Smooth muscle cell (in vitro differentiated cells): ENCODE results near the gene ASB4. TPM values are rescaled to one million over a fixed set of nuclear protein-coding genes. Genes with fewer than 3 reads are reported as not detected.
"Not testable (repeated sequence)": the region's sequence is repeated elsewhere in the genome, so short reads cannot be mapped to it uniquely, and the experiment has no call there.

Source experiments
- DNase-seq: peaks from one replicate; lab custom pipeline; 2025; ENCODE audit not compliant: unreplicated experiment; lab: John Stamatoyannopoulos, UW
- H2AFZ ChIP-seq: fragments of 200-600 bp; sonication (generic); 2 replicates; pipeline ENCODE4 v1.6.0; 2016; ENCODE audit warnings: antibody characterized with exemption, low read depth, mild to moderate bottlenecking
- H3F3A ChIP-seq: fragments of 200-600 bp; sonication (generic); 2 replicates; pipeline ENCODE4 v1.6.0; 2017; ENCODE audit warnings: antibody characterized with exemption, low read depth
- H3K27ac ChIP-seq: fragments of 200-600 bp; sonication (generic); 2 replicates; pipeline ENCODE4 v1.5.1; 2016; ENCODE audit warnings: low read depth, mild to moderate bottlenecking
- H3K27me3 ChIP-seq: fragments of 200-600 bp; sonication (generic); 2 replicates; pipeline ENCODE4 v1.6.1; 2016; ENCODE audit warnings: low read depth, mild to moderate bottlenecking
- H3K36me3 ChIP-seq: fragments of 200-600 bp; sonication (generic); 2 replicates; pipeline ENCODE4 v1.5.1; 2016; ENCODE audit warnings: low read depth
- H3K4me1 ChIP-seq: fragments of 200-600 bp; sonication (generic); 2 replicates; pipeline ENCODE4 v1.5.1; 2016; ENCODE audit warnings: low read depth
- H3K4me2 ChIP-seq: fragments of 200-600 bp; sonication (generic); 2 replicates; pipeline ENCODE4 v1.6.0; 2016; ENCODE audit warnings: mild to moderate bottlenecking
- H3K4me3 ChIP-seq: fragments of 200-600 bp; sonication (generic); 2 replicates; pipeline ENCODE4 v1.5.1; 2016; ENCODE audit warnings: mild to moderate bottlenecking
- H3K79me2 ChIP-seq: fragments of 200-600 bp; sonication (generic); 2 replicates; pipeline ENCODE4 v1.6.0; 2016; ENCODE audit warnings: low read depth, mild to moderate bottlenecking
- H3K9ac ChIP-seq: fragments of 200-600 bp; sonication (generic); 2 replicates; pipeline ENCODE4 v1.6.0; 2016; ENCODE audit warnings: low read depth
- H3K9me3 ChIP-seq: fragments of 200-600 bp; sonication (generic); replicated peaks from 2 replicates; pipeline ENCODE4 v1.5.1; 2016; ENCODE audit warnings: low read depth
- H4K20me1 ChIP-seq: fragments of 200-600 bp; sonication (generic); 2 replicates; pipeline ENCODE4 v1.6.0; 2016; ENCODE audit warnings: low read depth
- WGBS: methylation state at CpG from one replicate; pipeline ENCODE4 v1.1.7; 2016; ENCODE audit warnings: low lambda C conversion rate; 5-methylcytosine and 5-hydroxymethylcytosine counted together
- polyA plus RNA-seq: library from polyadenylated mRNA; unstranded; fragments of >200 nt; fragmentation: Nextera tagmentation; extraction: Ambion mirVana; gene quantifications from 2 replicates; pipeline ENCODE4 v1.2.1, GENCODE V29; 2016
- total RNA-seq: library from RNA; depleted of rRNA; stranded (reverse); fragments of >200 nt; gene quantifications from 2 replicates; pipeline ENCODE4 v1.2.3, GENCODE V29; 2014
- TF ChIP-seq, protein P1 (sequence below): fragments of 200-600 bp; sonication (generic); IDR thresholded peaks from 2 replicates; pipeline ENCODE4 v1.5.1; 2017; ENCODE audit warnings: borderline replicate concordance, mild to moderate bottlenecking, antibody characterized with exemption; ENCODE audit not compliant: insufficient read depth, poor library complexity, severe bottlenecking

ASB4 gene
- total and polyA plus RNA-seq, 2 experiments from 2014 or later: not detected

DNA sequence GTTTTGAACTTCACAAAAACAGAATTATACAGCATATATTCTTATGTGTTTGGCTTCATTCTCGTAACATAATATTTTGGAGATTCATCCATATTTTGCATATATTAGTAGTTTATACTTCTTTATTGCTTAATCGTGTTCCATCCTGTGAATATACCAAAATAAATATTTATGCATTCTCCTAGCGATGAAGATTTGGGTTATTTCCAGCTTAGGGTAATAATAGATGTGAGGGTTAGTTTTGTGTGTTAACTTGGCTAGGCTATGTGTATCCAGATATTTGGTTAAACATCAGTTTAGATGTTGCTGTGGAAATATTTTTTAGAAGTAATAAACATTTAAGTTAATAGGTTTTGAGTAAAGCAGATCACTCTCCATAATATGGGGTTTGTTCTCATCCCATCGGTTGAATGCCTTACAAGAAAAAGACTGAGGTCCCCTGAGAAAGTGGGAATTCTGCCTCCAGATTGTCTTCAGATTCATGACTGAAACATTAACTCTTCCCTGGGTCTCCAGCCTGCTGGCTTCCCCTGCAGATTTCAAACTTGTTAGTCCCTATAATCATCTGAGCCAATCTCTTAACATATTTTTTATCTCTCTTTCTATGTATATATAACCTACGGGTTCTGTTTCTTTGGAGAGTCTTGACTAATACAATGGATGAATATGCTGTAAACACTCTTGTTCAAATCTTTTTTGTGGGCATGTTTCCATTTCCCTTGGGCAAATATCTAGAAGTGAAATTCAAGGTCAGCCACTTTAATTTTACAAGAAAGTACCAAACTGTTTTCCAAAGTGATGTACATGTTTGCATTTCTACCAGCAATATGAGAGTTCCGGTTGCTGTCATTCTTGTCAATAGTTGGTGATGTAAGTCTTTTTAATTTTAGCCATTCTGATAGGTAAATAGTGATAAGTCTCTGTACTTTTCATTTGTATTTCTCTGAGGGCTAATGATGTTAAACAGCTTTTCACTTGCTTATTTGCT, 61.9 kb downstream of the ASB4 start:
- Histone ChIP-seq H2AFZ (no peak overlapping the region), H3K79me2 (no peaks in the 10 kb centered on the region), H3K27me3 (no peaks in the 10 kb centered on the region), H3K9me3 (no peaks in the 10 kb centered on the region), H3K4me3 (no peak overlapping the region), H4K20me1 (no peaks in the 10 kb centered on the region), H3K4me2 (no peak overlapping the region), H3F3A (no peaks in the 10 kb centered on the region), H3K36me3 (no peaks in the 10 kb centered on the region), H3K27ac (no peak overlapping the region), H3K9ac (no peak overlapping the region), H3K4me1 (no peaks in the 10 kb centered on the region)
- no peak for DNase-seq
- WGBS: 84% methylated on average over 6 of the region's 6 CpGs
- TF ChIP-seq, protein P1, sequence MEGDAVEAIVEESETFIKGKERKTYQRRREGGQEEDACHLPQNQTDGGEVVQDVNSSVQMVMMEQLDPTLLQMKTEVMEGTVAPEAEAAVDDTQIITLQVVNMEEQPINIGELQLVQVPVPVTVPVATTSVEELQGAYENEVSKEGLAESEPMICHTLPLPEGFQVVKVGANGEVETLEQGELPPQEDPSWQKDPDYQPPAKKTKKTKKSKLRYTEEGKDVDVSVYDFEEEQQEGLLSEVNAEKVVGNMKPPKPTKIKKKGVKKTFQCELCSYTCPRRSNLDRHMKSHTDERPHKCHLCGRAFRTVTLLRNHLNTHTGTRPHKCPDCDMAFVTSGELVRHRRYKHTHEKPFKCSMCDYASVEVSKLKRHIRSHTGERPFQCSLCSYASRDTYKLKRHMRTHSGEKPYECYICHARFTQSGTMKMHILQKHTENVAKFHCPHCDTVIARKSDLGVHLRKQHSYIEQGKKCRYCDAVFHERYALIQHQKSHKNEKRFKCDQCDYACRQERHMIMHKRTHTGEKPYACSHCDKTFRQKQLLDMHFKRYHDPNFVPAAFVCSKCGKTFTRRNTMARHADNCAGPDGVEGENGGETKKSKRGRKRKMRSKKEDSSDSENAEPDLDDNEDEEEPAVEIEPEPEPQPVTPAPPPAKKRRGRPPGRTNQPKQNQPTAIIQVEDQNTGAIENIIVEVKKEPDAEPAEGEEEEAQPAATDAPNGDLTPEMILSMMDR: no peak

DNA sequence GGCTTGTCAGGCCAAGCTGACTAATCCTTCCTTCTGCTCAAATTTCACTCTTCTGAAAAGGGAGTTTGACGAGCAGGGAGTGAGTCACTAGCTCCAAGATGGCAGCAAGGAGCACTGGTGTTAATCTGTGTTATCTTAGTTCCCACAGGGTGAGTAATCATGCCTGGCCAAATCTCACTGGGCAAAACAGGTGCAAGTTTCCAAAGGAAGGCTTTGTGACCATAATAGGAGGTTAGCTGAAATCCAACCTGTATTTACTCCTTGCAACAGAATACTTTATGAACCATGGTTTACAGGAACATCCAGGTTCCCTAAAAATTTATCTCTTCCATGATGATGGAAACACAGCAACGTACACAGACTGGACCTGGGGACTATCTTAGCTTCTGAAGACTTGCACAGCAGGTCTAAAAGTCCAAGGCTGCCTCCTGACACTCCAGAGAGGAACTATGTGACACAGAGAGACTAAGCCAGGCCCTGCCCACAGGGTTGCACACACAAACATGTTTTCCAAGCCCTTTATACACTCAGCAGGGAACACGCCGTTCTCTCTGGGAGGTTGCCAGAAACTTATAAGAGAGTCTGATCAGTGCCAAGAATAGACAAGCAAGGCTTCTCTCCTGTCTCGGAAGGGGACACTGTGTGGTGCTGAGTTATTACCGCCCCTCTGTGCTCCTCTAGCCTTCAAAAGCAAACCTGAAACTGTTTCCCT, 64.2 kb downstream of the ASB4 start:
- H2AFZ ChIP-seq: no peak overlapping the region
- H3K4me1 ChIP-seq: no peaks in the 10 kb centered on the region
- H4K20me1 ChIP-seq: no peaks in the 10 kb centered on the region
- no peaks in the 10 kb centered on the region for H3K9me3 ChIP-seq
- H3K27ac ChIP-seq: peak overlapping the region; percentile 42
- 55% methylated on average over 6 of the region's 6 CpGs for WGBS
- TF ChIP-seq, protein P1: no peak
- no peak overlapping the region for H3K4me2 ChIP-seq
- no peak overlapping the region for H3K4me3 ChIP-seq
- no peak overlapping the region for H3K9ac ChIP-seq
- H3K79me2 ChIP-seq: no peaks in the 10 kb centered on the region
- no peaks in the 10 kb centered on the region for H3F3A ChIP-seq
- H3K36me3 ChIP-seq: no peaks in the 10 kb centered on the region
- no peak for DNase-seq
- no peaks in the 10 kb centered on the region for H3K27me3 ChIP-seq

DNA sequence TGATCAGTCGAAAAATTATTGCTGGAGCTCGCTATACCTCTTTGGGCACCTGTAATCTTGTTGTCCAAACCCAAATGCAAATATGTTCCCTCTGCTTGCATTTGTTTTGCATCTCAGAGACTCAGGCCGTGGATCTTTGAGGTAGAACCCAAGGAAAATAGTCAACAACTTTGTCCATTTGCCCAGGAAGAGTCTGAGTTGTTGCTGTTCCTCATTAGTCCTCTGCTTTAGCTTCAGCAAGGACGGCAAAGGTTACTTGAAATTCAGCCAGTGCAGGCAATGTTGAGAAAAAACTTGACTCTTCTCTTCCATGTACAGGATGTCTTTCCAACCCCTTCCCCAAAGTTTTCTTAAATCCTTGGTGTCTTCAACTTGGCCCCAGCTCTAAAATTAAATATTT, 64.8 kb downstream of the ASB4 start:
- Histone ChIP-seq H3K27me3 (no peaks in the 10 kb centered on the region), H4K20me1 (no peaks in the 10 kb centered on the region), H3K4me2 (no peak overlapping the region), H3K4me1 (no peaks in the 10 kb centered on the region), H3K9ac (no peak overlapping the region), H3K79me2 (no peaks in the 10 kb centered on the region), H3K4me3 (no peak overlapping the region), H3K36me3 (no peaks in the 10 kb centered on the region), H3K27ac (peak overlapping the region; percentile 42), H2AFZ (no peak overlapping the region), H3F3A (no peaks in the 10 kb centered on the region), H3K9me3 (no peaks in the 10 kb centered on the region)
- TF ChIP-seq, protein P1: no peak
- 90% methylated on average over 4 of the region's 4 CpGs for WGBS
- DNase-seq: no peak

DNA sequence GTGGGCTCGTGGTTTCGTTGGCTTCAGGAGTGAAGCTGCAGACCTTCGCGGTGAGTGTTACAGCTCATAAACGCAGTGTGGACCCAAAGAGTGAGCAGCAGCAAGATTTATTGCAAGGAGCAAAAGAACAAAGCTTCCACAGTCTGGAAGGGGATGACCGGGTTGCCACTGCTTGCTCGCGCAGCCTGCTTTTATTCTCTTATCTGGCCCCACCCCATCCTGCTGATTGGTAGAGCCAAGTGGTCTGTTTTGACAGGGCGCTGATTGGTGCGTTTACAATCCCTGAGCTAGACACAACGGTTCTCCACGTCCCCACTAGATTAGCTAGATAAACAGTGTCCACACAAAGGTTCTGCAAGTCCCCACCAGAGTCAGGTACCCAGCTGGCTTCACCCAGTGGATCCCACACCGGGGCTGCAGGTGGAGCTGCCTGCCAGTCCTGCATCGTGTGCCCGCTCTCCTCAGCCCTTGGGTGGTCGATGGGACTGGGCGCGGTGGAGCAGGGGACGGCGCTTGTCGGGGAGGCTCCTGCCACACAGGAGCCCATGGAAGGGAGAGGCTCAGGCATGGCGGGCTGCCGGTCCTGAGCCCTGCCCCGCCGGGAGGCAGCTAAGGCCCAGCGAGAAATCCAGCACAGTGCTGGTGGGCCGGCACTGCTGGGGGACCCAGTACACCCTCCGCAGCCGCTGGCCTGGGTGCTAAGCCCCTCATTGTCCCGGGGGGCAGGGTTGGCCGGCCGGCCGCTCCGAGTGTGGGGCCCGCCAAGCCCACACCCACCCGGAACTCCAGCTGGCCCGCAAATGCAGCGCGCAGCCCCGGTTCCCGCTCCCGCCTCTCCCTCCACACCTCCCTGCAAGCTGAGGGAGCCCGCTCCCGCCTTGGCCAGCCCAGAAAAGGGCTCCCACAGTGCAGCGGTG, 66.5 kb downstream of the ASB4 start:
- not testable (repeated sequence) for H3K9me3 ChIP-seq, H3K27ac ChIP-seq
- WGBS: 90% methylated on average over 31 of the region's 45 CpGs

More for the DNA sequence above, 66.5 kb downstream of the ASB4 start:
- not testable (repeated sequence) for H3K36me3 ChIP-seq, H3K79me2 ChIP-seq, DNase-seq, H3K4me3 ChIP-seq, H4K20me1 ChIP-seq, H3F3A ChIP-seq, H3K4me1 ChIP-seq, H2AFZ ChIP-seq, H3K9ac ChIP-seq, H3K27me3 ChIP-seq, H3K4me2 ChIP-seq
